Measurements from ENCODE around the gene FLVCR2. TPM values are rescaled to one million over a fixed set of nuclear protein-coding genes. Genes with fewer than 3 reads are reported as not detected.

Gene FLVCR2
- total and polyA plus RNA-seq, 7 experiments from 2014 or later = 0.80 to 9.4 (median 3.5) TPM

DNA sequence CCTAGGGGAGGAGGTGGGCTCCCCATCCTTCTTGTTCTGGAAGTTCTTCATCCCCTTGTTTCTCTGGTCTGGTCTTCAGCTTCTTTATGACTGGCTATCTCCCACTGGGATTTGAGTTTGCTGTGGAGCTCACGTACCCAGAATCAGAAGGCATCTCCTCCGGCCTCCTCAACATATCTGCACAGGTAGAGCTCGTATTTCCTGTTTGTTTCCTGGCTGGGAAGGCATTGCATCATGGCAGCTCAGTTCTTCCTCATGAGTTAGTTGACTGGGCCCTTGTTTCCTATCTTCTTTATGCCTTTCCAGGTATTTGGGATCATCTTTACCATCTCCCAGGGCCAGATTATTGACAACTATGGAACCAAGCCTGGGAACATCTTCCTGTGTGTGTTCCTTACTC is 62.5 kb downstream of the FLVCR2 start:
- H3K36me3 ChIP-seq (ENCODE audit: control insufficient read depth in 2 of 3, insufficient read depth in 3 of 3, low read length in 3 of 3) = peaks cover 0 to 5% (median 0%) of the 10 kb centered on the region in 3 experiments
- ATAC-seq (no peak), DNase-seq (no peak)
- no peak overlapping the region for H3K4me3 Mint-ChIP-seq
- intact Hi-C loops (cut with micrococcal nuclease) = no loop called here
- no peaks in the 10 kb centered on the region for H3K9me3 ChIP-seq (ENCODE audit: control insufficient read depth in 2 of 3, low read length in 3 of 3)
- H3K4me1 Mint-ChIP-seq = peaks cover 0 to 3% (median 0%) of the 10 kb centered on the region in 7 donors
- peaks cover 0 to 55% (median 16%) of the 10 kb centered on the region in 5 donors for H3K36me3 Mint-ChIP-seq
- no peaks in the 10 kb centered on the region for H3K27me3 Mint-ChIP-seq
- ChIA-PET CTCF (interaction anchor here (0.8 kb wide), 1 partner anchor 1245 kb away, joined by 3 read pairs; no protein-coding TSS in a partner anchor), POLR2A (no interaction called here)
- H3K4me1 ChIP-seq (ENCODE audit: control insufficient read depth in 2 of 2, insufficient read depth in 2 of 2, low read length in 2 of 2) = no peaks in the 10 kb centered on the region
- H3K27ac Mint-ChIP-seq = no peak overlapping the region
- no peaks in the 10 kb centered on the region for H3K9me3 Mint-ChIP-seq
- H3K27me3 ChIP-seq (ENCODE audit: control insufficient read depth in 2 of 2, insufficient read depth in 2 of 2, low read length in 2 of 2) = no peaks in the 10 kb centered on the region
- H3K27ac ChIP-seq (ENCODE audit: low read depth, low read length) = no peak overlapping the region
- H3K4me3 ChIP-seq (ENCODE audit: low read length) = no peak overlapping the region

DNA sequence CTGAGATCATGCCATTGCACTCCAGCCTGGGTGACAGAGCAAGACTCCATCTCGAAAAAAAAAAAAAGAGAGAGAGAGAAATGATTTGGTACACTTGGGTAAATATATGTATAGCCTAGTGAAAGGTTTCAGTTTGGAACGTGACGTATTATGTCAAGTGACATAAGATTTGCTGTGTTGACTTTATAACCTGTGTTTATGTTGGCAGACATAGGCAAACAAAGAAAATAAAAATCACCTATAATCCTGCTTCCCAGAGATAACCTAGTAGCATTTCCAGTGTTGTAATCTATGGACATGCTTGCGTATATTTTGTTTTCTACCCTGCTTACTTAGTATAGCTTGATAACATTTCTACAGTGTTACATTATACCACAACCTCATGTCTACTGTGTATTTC is 65.6 kb downstream of the FLVCR2 start:
- Mint-ChIP-seq H3K36me3 (peaks cover 6 to 49% (median 20%) of the 10 kb centered on the region in 5 donors), H3K9me3 (no peaks in the 10 kb centered on the region), H3K27me3 (no peaks in the 10 kb centered on the region), H3K4me3 (no peak overlapping the region), H3K27ac (no peak overlapping the region), H3K4me1 (peaks cover 0 to 3% (median 0%) of the 10 kb centered on the region in 7 donors)
- CTCF ChIA-PET = interaction anchor here (0.7 to 1.1 kb wide), 2 partner anchors 10 to 26 kb away, joined by 4 to 6 read pairs; no protein-coding TSS in a partner anchor
- no peaks in the 10 kb centered on the region for H3K4me1 ChIP-seq (ENCODE audit: control insufficient read depth in 2 of 2, insufficient read depth in 2 of 2, low read length in 2 of 2)
- no peaks in the 10 kb centered on the region for H3K9me3 ChIP-seq (ENCODE audit: control insufficient read depth in 2 of 3, low read length in 3 of 3)
- H3K4me3 ChIP-seq (ENCODE audit: low read length) = no peak overlapping the region
- H3K36me3 ChIP-seq (ENCODE audit: control insufficient read depth in 2 of 3, insufficient read depth in 3 of 3, low read length in 3 of 3) = peaks cover 0 to 28% (median 0%) of the 10 kb centered on the region in 3 experiments
- H3K27ac ChIP-seq (ENCODE audit: low read depth, low read length) = no peak overlapping the region
- POLR2A ChIA-PET = no interaction called here
- no peak for DNase-seq
- intact Hi-C loops (cut with micrococcal nuclease) = no loop called here
- no peaks in the 10 kb centered on the region for H3K27me3 ChIP-seq (ENCODE audit: control insufficient read depth in 2 of 2, insufficient read depth in 2 of 2, low read length in 2 of 2)
- ATAC-seq = no peak

DNA sequence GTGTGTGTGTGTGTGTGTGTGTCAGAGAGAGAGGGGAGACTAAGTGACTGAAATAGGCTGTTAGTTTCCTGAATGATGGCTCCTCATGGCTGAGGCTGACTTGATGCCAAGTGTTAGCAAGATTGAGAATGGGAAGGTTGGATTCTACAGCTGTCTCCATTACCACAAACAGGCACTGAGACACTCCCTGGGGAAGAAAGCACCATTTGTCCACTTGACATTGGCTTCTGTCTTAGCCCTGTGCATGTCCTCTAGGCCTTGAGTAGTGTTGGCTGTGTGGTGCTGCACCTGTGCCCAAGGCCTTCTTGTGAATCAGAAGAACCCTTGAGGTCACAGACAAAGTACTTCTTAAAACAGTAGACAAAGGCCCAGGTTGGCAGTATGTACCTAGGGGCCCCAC is 66.6 kb downstream of the FLVCR2 start:
- Mint-ChIP-seq H3K27me3 (no peaks in the 10 kb centered on the region), H3K36me3 (peaks cover 15 to 49% (median 24%) of the 10 kb centered on the region in 5 donors), H3K27ac (peak overlapping the region in 1 of 9 donors; percentile 28), H3K9me3 (no peaks in the 10 kb centered on the region), H3K4me3 (no peak overlapping the region), H3K4me1 (peaks cover 0 to 3% (median 0%) of the 10 kb centered on the region in 7 donors)
- POLR2A ChIA-PET = interaction anchor here (0.6 kb wide), 1 partner anchor 68 kb away, joined by 3 read pairs; no protein-coding TSS in a partner anchor
- Histone ChIP-seq H3K4me3 (ENCODE audit: low read length) (no peak overlapping the region), H3K4me1 (ENCODE audit: control insufficient read depth in 2 of 2, insufficient read depth in 2 of 2, low read length in 2 of 2) (no peaks in the 10 kb centered on the region), H3K27ac (ENCODE audit: low read depth, low read length) (no peak overlapping the region), H3K27me3 (ENCODE audit: control insufficient read depth in 2 of 2, insufficient read depth in 2 of 2, low read length in 2 of 2) (no peaks in the 10 kb centered on the region), H3K36me3 (ENCODE audit: control insufficient read depth in 2 of 3, insufficient read depth in 3 of 3, low read length in 3 of 3) (peaks cover 0 to 39% (median 7%) of the 10 kb centered on the region in 3 experiments), H3K9me3 (ENCODE audit: control insufficient read depth in 2 of 3, low read length in 3 of 3) (no peaks in the 10 kb centered on the region)
- CTCF ChIA-PET = no interaction called here
- DNase-seq (no peak), ATAC-seq (no peak)
- intact Hi-C loops (cut with micrococcal nuclease) = no loop called here

DNA sequence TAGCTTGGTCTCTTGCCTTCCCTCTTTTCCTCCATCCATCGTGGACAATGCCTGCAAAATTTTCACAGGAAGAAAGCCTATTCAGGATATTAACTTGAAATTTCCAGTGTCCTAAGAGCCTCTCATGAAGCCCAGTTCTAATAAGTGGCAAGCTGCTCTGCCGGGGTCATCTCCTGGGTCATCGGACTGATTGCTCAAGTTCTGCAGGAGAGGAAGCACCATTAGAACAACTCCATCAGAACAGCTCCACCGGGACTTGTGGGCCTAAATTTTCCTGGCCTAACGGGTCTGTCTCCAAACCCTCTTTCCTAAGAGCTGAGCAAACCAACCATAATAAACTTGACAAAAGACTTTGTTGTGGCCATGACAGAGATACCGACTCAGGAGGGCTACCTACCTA is 68.3 kb downstream of the FLVCR2 start:
- POLR2A ChIA-PET = no interaction called here
- H3K4me1 Mint-ChIP-seq = peaks cover 0 to 3% (median 0%) of the 10 kb centered on the region in 7 donors
- no peak overlapping the region for H3K4me3 Mint-ChIP-seq
- intact Hi-C loops (cut with micrococcal nuclease) = no loop called here
- H3K27me3 ChIP-seq (ENCODE audit: control insufficient read depth in 2 of 2, insufficient read depth in 2 of 2, low read length in 2 of 2) = no peaks in the 10 kb centered on the region
- H3K4me1 ChIP-seq (ENCODE audit: control insufficient read depth in 2 of 2, insufficient read depth in 2 of 2, low read length in 2 of 2) = no peaks in the 10 kb centered on the region
- H3K36me3 ChIP-seq (ENCODE audit: control insufficient read depth in 2 of 3, insufficient read depth in 3 of 3, low read length in 3 of 3) = peaks cover 6 to 56% (median 13%) of the 10 kb centered on the region in 3 experiments
- H3K27ac Mint-ChIP-seq = peak overlapping the region in 1 of 9 donors; percentile 45
- DNase-seq (no peak), ATAC-seq (no peak)
- H3K9me3 Mint-ChIP-seq = no peaks in the 10 kb centered on the region
- CTCF ChIA-PET = interaction anchor here (0.9 to 1.6 kb wide), 2 partner anchors 69 to 85 kb away, joined by 3 to 4 read pairs; no protein-coding TSS in a partner anchor
- H3K36me3 Mint-ChIP-seq = peaks cover 23 to 49% (median 29%) of the 10 kb centered on the region in 5 donors
- H3K4me3 ChIP-seq (ENCODE audit: low read length) = no peak overlapping the region
- no peak overlapping the region for H3K27ac ChIP-seq (ENCODE audit: low read depth, low read length)
- H3K9me3 ChIP-seq (ENCODE audit: control insufficient read depth in 2 of 3, low read length in 3 of 3) = no peaks in the 10 kb centered on the region
- H3K27me3 Mint-ChIP-seq = no peaks in the 10 kb centered on the region

DNA sequence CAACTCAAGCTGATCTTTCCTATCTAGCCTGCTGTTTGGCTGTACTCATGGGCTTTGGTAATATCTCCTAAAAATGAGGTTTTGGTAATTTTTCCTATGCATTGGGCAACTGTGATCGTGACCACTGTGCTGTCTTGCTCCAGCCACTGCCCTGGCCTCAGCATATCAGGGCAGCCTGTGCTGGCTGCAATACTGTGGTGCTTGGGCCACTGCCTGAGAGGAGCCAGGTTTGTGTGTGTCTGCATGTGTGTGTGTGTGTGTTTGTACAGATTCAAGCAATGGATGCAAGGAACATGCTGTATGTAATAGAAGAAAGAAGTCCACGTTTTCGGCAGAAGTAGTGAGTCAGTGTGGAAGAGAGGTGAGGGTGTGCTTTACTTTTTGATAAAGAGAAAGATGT is 69.2 kb downstream of the FLVCR2 start:
- peak overlapping the region in 2 of 9 donors; percentile 8 to 9 for H3K27ac Mint-ChIP-seq
- ATAC-seq (no peak), DNase-seq (no peak)
- ChIA-PET POLR2A (no interaction called here), CTCF (no interaction called here)
- no peaks in the 10 kb centered on the region for H3K27me3 Mint-ChIP-seq
- intact Hi-C loops (cut with micrococcal nuclease) = no loop called here
- Histone ChIP-seq H3K4me3 (ENCODE audit: low read length) (no peak overlapping the region), H3K27me3 (ENCODE audit: control insufficient read depth in 2 of 2, insufficient read depth in 2 of 2, low read length in 2 of 2) (no peaks in the 10 kb centered on the region), H3K27ac (ENCODE audit: low read depth, low read length) (no peak overlapping the region), H3K9me3 (ENCODE audit: control insufficient read depth in 2 of 3, low read length in 3 of 3) (no peaks in the 10 kb centered on the region), H3K36me3 (ENCODE audit: control insufficient read depth in 2 of 3, insufficient read depth in 3 of 3, low read length in 3 of 3) (peaks cover 6 to 57% (median 13%) of the 10 kb centered on the region in 3 experiments), H3K4me1 (ENCODE audit: control insufficient read depth in 2 of 2, insufficient read depth in 2 of 2, low read length in 2 of 2) (no peaks in the 10 kb centered on the region)
- peaks cover 0 to 3% (median 0%) of the 10 kb centered on the region in 7 donors for H3K4me1 Mint-ChIP-seq
- H3K4me3 Mint-ChIP-seq = no peak overlapping the region
- no peaks in the 10 kb centered on the region for H3K9me3 Mint-ChIP-seq
- peaks cover 23 to 48% (median 29%) of the 10 kb centered on the region in 5 donors for H3K36me3 Mint-ChIP-seq

DNA sequence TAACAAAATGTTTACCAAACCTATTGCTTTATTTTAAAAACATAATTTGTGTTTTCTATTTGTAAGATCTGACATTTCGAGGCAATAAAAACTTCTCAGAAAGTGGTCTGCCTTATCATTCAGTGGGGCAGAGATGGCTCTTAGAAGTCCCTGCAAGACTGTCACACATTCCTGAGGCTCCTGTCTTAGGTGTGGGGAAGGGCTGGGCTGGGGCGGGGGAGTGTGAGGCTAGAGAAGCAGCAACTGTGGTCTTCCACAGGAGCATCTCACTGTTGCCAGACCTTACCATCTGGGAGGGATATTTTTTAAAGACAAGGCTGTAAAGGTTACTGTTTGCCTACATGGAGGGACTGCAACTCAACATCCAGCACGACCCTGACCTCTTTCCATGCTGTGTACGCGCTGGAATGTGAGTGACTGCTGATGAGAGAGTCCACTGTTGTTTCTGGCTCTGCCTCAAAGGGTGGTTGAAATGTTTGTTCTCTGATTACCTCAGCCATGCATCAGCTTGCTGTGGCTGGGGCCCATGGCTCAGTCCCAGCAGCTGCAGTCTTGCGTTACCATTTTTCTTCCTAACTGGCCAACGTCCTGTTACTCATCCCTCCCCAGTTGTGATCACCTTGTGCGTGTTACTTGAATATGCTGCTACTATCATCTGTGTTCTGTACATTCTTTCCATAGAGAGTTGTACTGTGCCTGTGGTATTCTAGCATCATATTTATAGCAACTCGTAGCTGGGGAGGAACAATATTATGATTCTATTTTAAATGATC is 69.8 kb downstream of the FLVCR2 start:
- no peaks in the 10 kb centered on the region for H3K4me1 ChIP-seq (ENCODE audit: control insufficient read depth in 2 of 2, insufficient read depth in 2 of 2, low read length in 2 of 2)
- DNase-seq (no peak), ATAC-seq (no peak)
- ChIA-PET POLR2A (no interaction called here), CTCF (no interaction called here)
- intact Hi-C loops (cut with micrococcal nuclease) = no loop called here
- Mint-ChIP-seq H3K4me1 (peaks cover 0 to 3% (median 0%) of the 10 kb centered on the region in 7 donors), H3K27ac (peak overlapping the region in 4 of 9 donors; percentile 8 to 69 (median 37)), H3K27me3 (no peaks in the 10 kb centered on the region), H3K9me3 (no peaks in the 10 kb centered on the region), H3K36me3 (peaks cover 23 to 52% (median 31%) of the 10 kb centered on the region in 5 donors), H3K4me3 (no peak overlapping the region)
- H3K36me3 ChIP-seq (ENCODE audit: control insufficient read depth in 2 of 3, insufficient read depth in 3 of 3, low read length in 3 of 3) = peaks cover 6 to 61% (median 13%) of the 10 kb centered on the region in 3 experiments
- H3K9me3 ChIP-seq (ENCODE audit: control insufficient read depth in 2 of 3, low read length in 3 of 3) = no peaks in the 10 kb centered on the region
- no peaks in the 10 kb centered on the region for H3K27me3 ChIP-seq (ENCODE audit: control insufficient read depth in 2 of 2, insufficient read depth in 2 of 2, low read length in 2 of 2)
- no peak overlapping the region for H3K4me3 ChIP-seq (ENCODE audit: low read length)
- no peak overlapping the region for H3K27ac ChIP-seq (ENCODE audit: low read depth, low read length)

Data from naive thymus-derived CD4-positive, alpha-beta T cell (primary cell).